WTC11 (cell line): ENCODE measurements around the gene KIF13A.

Experiments
- CREM ChIP-seq: sonication (generic); formaldehyde crosslinking; IDR thresholded peaks from 2 replicates; pipeline ENCODE4 v1.8.1; 2022; ENCODE audit warnings: mild to moderate bottlenecking, missing genetic modification reagents, moderate library complexity
- CTCF ChIP-seq: fragments of 200-600 bp; IDR thresholded peaks from 2 replicates; pipeline ENCODE4 v1.8.0; 2022; ENCODE audit warnings: antibody characterized with exemption
- NFATC4 ChIP-seq: fragments of 250-450 bp; sonication (Bioruptor Pico); IDR thresholded peaks from 2 replicates; pipeline ENCODE4 v1.9.0; 2021; ENCODE audit warnings: mild to moderate bottlenecking
- ZNF263 ChIP-seq: sonication (generic); formaldehyde crosslinking; IDR thresholded peaks from 2 replicates; pipeline ENCODE4 v1.8.1; 2022; ENCODE audit warnings: low read depth, mild to moderate bottlenecking, moderate library complexity, missing genetic modification reagents
- ZNF416 ChIP-seq: fragments of 250-450 bp; sonication (Bioruptor Pico); IDR thresholded peaks from 2 replicates; pipeline ENCODE4 v1.9.0; 2021; ENCODE audit warnings: mild to moderate bottlenecking, inconsistent platforms

- TF ChIP-seq ZNF416 (CRISPR knock-in tag) (no peak), ZNF263 (CRISPR knock-in tag) (no peak), CTCF (no peak), CREM (CRISPR knock-in tag) (no peak), NFATC4 (CRISPR knock-in tag) (no peak)
These were observed 82.8 kb downstream of the KIF13A start for GRCh38 chr6:17904491-17905120.
